IPS-20b (cell line): ENCODE results near the gene HS2ST1.
"Not testable (repeated sequence)": the region's sequence is repeated elsewhere in the genome, so short reads cannot be mapped to it uniquely, and the experiment has no call there.

Experiments used
- H3K27ac ChIP-seq: one replicate; pipeline ENCODE4 v1.5.1; 2013; ENCODE audit warnings: low read length
- H3K27me3 ChIP-seq: 2 replicates; pipeline ENCODE4 v1.6.1; 2013; ENCODE audit warnings: mild to moderate bottlenecking, low read length, inconsistent platforms; ENCODE audit not compliant: insufficient read depth
- H3K36me3 ChIP-seq: 2 replicates; pipeline ENCODE4 v1.6.1; 2013; ENCODE audit warnings: low read depth, mild to moderate bottlenecking, inconsistent platforms, low read length, moderate library complexity; ENCODE audit not compliant: insufficient read depth
- H3K4me1 ChIP-seq: 2 replicates; pipeline ENCODE4 v1.6.1; 2013; ENCODE audit warnings: mild to moderate bottlenecking, control low read depth, inconsistent platforms, low read length, moderate library complexity; ENCODE audit not compliant: insufficient read depth
- H3K4me3 ChIP-seq: 2 replicates; pipeline ENCODE4 v1.5.1; 2013; ENCODE audit warnings: mild to moderate bottlenecking, low read length, inconsistent platforms
- H3K9ac ChIP-seq: 2 replicates; pipeline ENCODE4 v1.6.1; 2013; ENCODE audit warnings: low read depth, mild to moderate bottlenecking, inconsistent platforms, low read length, moderate library complexity
- H3K9me3 ChIP-seq: 2 replicates; pipeline ENCODE4 v1.6.1; 2013; ENCODE audit warnings: mild to moderate bottlenecking, low read depth, low read length, inconsistent platforms; ENCODE audit not compliant: insufficient read depth

Gene HS2ST1

GRCh38 chr1:86976664-86977063, 62.2 kb downstream of the HS2ST1 start:
- Histone ChIP-seq H3K27me3 (no peaks in the 10 kb centered on the region), H3K9ac (no peak overlapping the region), H3K4me1 (peaks cover 10% of the 10 kb centered on the region; the same call in 1 of the 2 replicates), H3K9me3 (no peaks in the 10 kb centered on the region), H3K36me3 (no peaks in the 10 kb centered on the region), H3K4me3 (no peak overlapping the region), H3K27ac (no peak overlapping the region)

GRCh38 chr1:86981482-86982213, 67.2 kb downstream of the HS2ST1 start:
- H3K4me3 ChIP-seq, result no peak overlapping the region
- no peak overlapping the region for H3K9ac ChIP-seq
- H3K9me3 ChIP-seq, result no peaks in the 10 kb centered on the region
- no peaks in the 10 kb centered on the region for H3K27me3 ChIP-seq
- H3K4me1 ChIP-seq, result no peaks in the 10 kb centered on the region
- no peaks in the 10 kb centered on the region for H3K36me3 ChIP-seq
- H3K27ac ChIP-seq, result no peak overlapping the region

GRCh38 chr1:86983677-86984076, 69.2 kb downstream of the HS2ST1 start:
- not testable (repeated sequence) for H3K27ac ChIP-seq, H3K9ac ChIP-seq, H3K4me1 ChIP-seq, H3K9me3 ChIP-seq, H3K36me3 ChIP-seq, H3K4me3 ChIP-seq, H3K27me3 ChIP-seq

- Histone ChIP-seq H3K4me3 (no peak overlapping the region), H3K27ac (no peak overlapping the region), H3K9me3 (no peaks in the 10 kb centered on the region), H3K27me3 (no peaks in the 10 kb centered on the region), H3K4me1 (peaks cover 10% of the 10 kb centered on the region; the same call in 1 of the 2 replicates), H3K36me3 (no peaks in the 10 kb centered on the region), H3K9ac (no peak overlapping the region)
These were observed 73.0 kb downstream of the HS2ST1 start for GRCh38 chr1:86987446-86987845.

GRCh38 chr1:86988835-86989234, 74.4 kb downstream of the HS2ST1 start:
- Histone ChIP-seq H3K9ac (no peak overlapping the region), H3K4me1 (peaks cover 10% of the 10 kb centered on the region; the same call in 1 of the 2 replicates), H3K9me3 (no peaks in the 10 kb centered on the region), H3K36me3 (no peaks in the 10 kb centered on the region), H3K4me3 (no peak overlapping the region), H3K27ac (no peak overlapping the region), H3K27me3 (no peaks in the 10 kb centered on the region)

- H3K4me3 ChIP-seq, H3K9ac ChIP-seq, H3K9me3 ChIP-seq, H3K27me3 ChIP-seq, H3K27ac ChIP-seq, H3K36me3 ChIP-seq, H3K4me1 ChIP-seq: not testable (repeated sequence)
These were observed 75.3 kb downstream of the HS2ST1 start for GRCh38 chr1:86989690-86990089.

- Histone ChIP-seq H3K27me3 (no peaks in the 10 kb centered on the region), H3K9me3 (no peaks in the 10 kb centered on the region), H3K4me3 (no peak overlapping the region), H3K9ac (no peak overlapping the region), H3K4me1 (peaks cover 10% of the 10 kb centered on the region; the same call in 1 of the 2 replicates), H3K36me3 (no peaks in the 10 kb centered on the region), H3K27ac (no peak overlapping the region)
These were observed 76.4 kb downstream of the HS2ST1 start for GRCh38 chr1:86990826-86991225.

GRCh38 chr1:86991549-86992186, 77.2 kb downstream of the HS2ST1 start:
- Histone ChIP-seq H3K4me3 (no peak overlapping the region), H3K4me1 (peaks cover 10% of the 10 kb centered on the region; the same call in 1 of the 2 replicates), H3K27ac (no peak overlapping the region), H3K9me3 (no peaks in the 10 kb centered on the region), H3K27me3 (no peaks in the 10 kb centered on the region), H3K9ac (no peak overlapping the region), H3K36me3 (no peaks in the 10 kb centered on the region)

- H3K27me3 ChIP-seq, result no peaks in the 10 kb centered on the region
- H3K9ac ChIP-seq, result no peak overlapping the region
- H3K4me3 ChIP-seq, result no peak overlapping the region
- H3K9me3 ChIP-seq, result no peaks in the 10 kb centered on the region
- peaks cover 10% of the 10 kb centered on the region; the same call in 1 of the 2 replicates for H3K4me1 ChIP-seq
- H3K36me3 ChIP-seq, result no peaks in the 10 kb centered on the region
- H3K27ac ChIP-seq, result no peak overlapping the region
These were observed 78.4 kb downstream of the HS2ST1 start for GRCh38 chr1:86992861-86993260.

GRCh38 chr1:86993269-86993985, 79.0 kb downstream of the HS2ST1 start:
- H3K4me1 ChIP-seq, result peaks cover 13% of the 10 kb centered on the region; the same call in 1 of the 2 replicates

GRCh38 chr1:86994061-86994460, 79.6 kb downstream of the HS2ST1 start:
- Histone ChIP-seq H3K36me3 (no peaks in the 10 kb centered on the region), H3K27ac (no peak overlapping the region), H3K27me3 (no peaks in the 10 kb centered on the region), H3K9me3 (no peaks in the 10 kb centered on the region), H3K4me1 (peaks cover 19% of the 10 kb centered on the region), H3K9ac (no peak overlapping the region), H3K4me3 (no peak overlapping the region)

More at GRCh38 chr1:86993269-86993985, 79.0 kb downstream of the HS2ST1 start:
- Histone ChIP-seq H3K36me3 (no peaks in the 10 kb centered on the region), H3K27me3 (no peaks in the 10 kb centered on the region), H3K27ac (no peak overlapping the region), H3K9ac (no peak overlapping the region), H3K4me3 (no peak overlapping the region), H3K9me3 (no peaks in the 10 kb centered on the region)
